GM06990 (cell line): ENCODE data around the gene VCX2.
"Not testable (repeated sequence)": the region's sequence is repeated elsewhere in the genome, so short reads cannot be mapped to it uniquely, and the experiment has no call there.

Source experiments
- DNase-seq: peaks from one replicate; pipeline ENCODE4 v3.0.0-alpha.2; 2011; ENCODE audit not compliant: insufficient read length; ENCODE audit errors: extremely low read depth
- H3K27me3 ChIP-seq: replicated peaks from 2 replicates; pipeline ENCODE4 v1.6.0; 2011; ENCODE audit warnings: low read length; ENCODE audit not compliant: control insufficient read depth, insufficient read depth
- H3K36me3 ChIP-seq: 2 replicates; pipeline ENCODE4 v1.5.1; 2011; ENCODE audit warnings: low read length; ENCODE audit not compliant: control insufficient read depth, insufficient read depth
- H3K4me3 ChIP-seq: replicated peaks from 2 replicates; pipeline ENCODE4 v1.5.1; 2011; ENCODE audit warnings: low read depth, mild to moderate bottlenecking, control low read depth, low read length
- TF ChIP-seq, protein P1 (sequence below): IDR thresholded peaks from 2 replicates; pipeline ENCODE4 v1.5.1; 2011; ENCODE audit warnings: low read length, control low read depth, mild to moderate bottlenecking, inconsistent platforms; ENCODE audit not compliant: insufficient read depth, poor library complexity, severe bottlenecking

VCX2 gene

DNA sequence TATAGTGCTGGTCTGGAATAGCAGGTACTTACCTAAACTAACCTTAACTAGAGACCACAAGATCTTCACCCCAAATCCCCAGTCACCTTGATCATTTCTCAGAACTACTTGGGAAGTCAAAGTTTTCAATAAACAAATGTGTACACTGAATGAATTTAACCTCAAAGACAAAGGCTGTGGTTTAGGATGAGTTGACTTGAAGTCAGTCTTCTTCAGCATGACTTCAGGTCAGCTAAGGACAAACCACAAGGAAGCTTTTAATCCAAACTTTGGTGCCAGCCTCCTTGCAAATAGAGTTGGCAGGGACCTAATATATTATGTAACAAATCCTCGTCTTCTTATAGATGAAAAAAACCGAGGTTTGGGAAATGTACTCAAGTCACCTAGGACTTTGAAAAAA lies 21.2 kb upstream of the VCX2 start:
- Histone ChIP-seq H3K4me3 (no peak overlapping the region), H3K36me3 (no peaks in the 10 kb centered on the region), H3K27me3 (no peaks in the 10 kb centered on the region)
- no peak for DNase-seq
- TF ChIP-seq, protein P1, sequence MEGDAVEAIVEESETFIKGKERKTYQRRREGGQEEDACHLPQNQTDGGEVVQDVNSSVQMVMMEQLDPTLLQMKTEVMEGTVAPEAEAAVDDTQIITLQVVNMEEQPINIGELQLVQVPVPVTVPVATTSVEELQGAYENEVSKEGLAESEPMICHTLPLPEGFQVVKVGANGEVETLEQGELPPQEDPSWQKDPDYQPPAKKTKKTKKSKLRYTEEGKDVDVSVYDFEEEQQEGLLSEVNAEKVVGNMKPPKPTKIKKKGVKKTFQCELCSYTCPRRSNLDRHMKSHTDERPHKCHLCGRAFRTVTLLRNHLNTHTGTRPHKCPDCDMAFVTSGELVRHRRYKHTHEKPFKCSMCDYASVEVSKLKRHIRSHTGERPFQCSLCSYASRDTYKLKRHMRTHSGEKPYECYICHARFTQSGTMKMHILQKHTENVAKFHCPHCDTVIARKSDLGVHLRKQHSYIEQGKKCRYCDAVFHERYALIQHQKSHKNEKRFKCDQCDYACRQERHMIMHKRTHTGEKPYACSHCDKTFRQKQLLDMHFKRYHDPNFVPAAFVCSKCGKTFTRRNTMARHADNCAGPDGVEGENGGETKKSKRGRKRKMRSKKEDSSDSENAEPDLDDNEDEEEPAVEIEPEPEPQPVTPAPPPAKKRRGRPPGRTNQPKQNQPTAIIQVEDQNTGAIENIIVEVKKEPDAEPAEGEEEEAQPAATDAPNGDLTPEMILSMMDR = no peak

DNA sequence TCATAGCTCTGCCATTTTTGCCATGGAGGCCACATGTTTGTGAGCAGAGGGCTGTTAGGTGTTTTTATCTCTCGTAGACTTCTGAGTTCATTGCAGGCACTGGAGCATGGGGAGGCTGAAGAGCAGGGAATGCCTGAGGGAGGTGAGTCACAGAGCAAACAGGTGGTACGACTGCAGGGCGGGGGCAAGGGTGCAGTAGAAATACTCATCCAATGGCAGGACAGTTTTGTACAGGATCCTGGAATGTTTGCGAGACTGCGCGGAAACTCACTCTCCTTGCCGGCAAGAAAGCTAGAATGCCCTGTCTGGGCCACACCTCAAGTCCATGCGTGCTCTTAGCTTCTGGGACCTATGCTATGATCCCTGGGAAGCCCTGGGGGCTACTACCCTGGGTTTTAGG lies 20.0 kb upstream of the VCX2 start:
- Histone ChIP-seq H3K36me3 (no peaks in the 10 kb centered on the region), H3K4me3 (no peak overlapping the region), H3K27me3 (no peaks in the 10 kb centered on the region)
- TF ChIP-seq, protein P1 = no peak
- DNase-seq = no peak

DNA sequence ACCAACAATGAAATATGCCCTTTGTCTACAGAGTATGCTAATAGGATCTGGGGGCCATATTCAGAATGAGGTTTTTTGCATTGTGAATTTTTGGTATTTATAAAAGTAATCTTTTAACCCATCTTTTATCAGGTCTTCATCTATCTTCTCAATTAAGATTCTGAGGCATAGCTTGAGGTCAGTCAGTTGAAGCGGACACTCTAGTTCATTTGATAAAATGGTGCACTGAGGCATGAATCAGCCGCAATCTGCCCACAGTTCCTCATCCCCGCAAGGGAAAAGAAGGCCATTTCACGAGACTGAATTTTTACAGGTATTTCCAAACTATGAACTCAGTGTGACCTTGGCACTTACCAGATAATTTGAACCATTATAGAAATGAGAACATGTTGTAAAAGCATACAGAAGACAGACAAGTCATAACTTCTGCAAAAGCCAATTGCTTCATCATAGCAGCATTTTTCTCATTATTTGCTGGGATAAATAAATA lies 19.3 kb upstream of the VCX2 start:
- no peaks in the 10 kb centered on the region for H3K36me3 ChIP-seq
- no peak for DNase-seq
- TF ChIP-seq, protein P1 = no peak
- no peaks in the 10 kb centered on the region for H3K27me3 ChIP-seq
- no peak overlapping the region for H3K4me3 ChIP-seq

DNA sequence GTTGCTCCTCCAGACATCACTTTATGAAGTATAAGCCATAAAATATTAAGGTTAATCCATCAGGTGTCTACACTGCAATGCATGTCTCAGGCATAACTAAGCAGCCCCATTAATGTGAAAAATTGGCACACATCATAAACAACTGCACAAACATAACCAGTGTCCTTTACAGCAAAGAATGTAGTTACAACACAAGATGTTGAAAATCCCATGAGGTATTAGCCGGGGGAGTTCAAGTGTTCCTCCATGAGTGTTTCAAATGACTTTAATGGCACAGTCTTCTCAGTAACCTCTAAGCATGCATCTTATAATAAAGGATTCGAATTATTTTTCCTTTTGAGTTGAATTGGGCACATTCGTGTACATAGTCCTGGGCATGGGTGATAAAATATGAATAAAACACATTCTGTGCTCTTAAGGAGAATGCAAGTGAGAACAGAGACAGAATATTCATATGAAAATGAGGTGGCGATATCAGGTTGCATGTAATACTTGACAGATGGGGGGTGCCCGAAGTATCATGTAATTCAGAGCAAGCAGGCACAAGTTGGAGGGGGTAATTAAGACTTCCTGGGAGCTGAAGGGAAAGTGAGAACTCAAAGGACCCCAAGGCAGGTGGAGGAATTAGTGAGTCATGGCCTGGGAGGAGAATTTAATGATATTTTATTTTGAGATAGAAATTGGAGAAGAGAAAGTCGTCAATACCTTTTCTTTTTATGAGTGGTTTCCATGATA lies 18.2 kb upstream of the VCX2 start:
- Histone ChIP-seq H3K4me3 (no peak overlapping the region), H3K27me3 (no peaks in the 10 kb centered on the region), H3K36me3 (no peaks in the 10 kb centered on the region)
- TF ChIP-seq, protein P1 = no peak
- no peak for DNase-seq

DNA sequence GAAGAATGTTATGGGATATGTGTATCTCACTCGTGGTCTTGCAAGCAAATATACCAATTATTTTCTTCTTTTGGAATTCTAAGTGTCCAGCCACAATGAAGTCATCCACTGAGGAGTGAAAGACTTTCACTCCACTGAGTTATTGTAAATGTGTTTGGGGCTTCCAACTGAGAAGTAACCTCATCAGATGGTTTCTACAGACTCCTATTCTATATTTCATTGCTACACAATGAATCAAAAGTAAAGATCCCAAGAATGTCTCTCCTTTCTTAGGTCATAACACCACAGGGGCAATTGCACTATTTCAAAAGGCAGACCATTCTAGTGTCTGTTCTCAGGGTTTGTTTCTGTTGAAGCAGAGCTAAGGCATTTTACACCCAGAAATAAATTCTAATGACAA lies 12.3 kb upstream of the VCX2 start:
- Histone ChIP-seq H3K4me3 (no peak overlapping the region), H3K36me3 (no peaks in the 10 kb centered on the region), H3K27me3 (no peaks in the 10 kb centered on the region)
- TF ChIP-seq, protein P1 = no peak
- DNase-seq = no peak

DNA sequence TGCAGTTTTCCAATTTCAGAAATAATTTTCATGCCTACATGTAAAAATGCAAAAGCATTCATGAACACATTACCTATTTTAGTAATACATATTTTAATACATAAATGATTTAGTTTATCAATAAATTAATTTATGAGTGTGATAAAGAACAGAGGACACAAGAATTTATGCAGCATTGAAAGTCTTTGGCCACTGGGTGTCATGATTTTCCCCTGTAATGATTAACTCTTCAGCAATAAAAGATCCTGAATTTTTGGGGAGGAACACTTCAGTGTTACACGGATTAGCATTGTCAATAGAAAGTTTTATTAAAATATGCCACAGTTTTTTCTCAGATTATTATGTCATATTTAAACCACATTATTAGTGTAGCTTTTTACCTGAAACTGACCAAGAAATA lies 8.6 kb upstream of the VCX2 start:
- H3K27me3 ChIP-seq = no peaks in the 10 kb centered on the region
- no peaks in the 10 kb centered on the region for H3K36me3 ChIP-seq
- no peak overlapping the region for H3K4me3 ChIP-seq
- TF ChIP-seq, protein P1 = no peak
- no peak for DNase-seq

DNA sequence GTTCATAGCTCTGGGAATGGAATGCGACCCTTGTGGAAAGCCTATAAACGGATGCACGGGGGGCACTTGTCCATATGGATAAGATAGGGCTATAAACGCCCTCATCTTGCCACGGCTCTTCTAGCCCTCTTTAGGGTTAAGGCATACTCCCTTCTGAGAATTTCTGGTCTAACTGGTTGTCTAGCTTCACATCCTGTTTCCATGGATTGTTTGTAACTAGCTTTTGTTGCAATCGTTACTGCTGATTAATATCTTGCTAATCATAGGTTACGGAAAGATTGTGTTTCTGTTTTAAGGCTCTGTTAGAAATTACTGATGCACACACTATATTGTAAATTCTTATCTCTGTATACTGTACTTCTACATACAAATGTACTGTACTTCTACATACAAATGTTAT lies 17.1 kb downstream of the VCX2 start:
- H3K27me3 ChIP-seq, H3K36me3 ChIP-seq, H3K4me3 ChIP-seq, DNase-seq: not testable (repeated sequence)
